Activated CD4-positive, alpha-beta T cell treated with anti-CD3 and anti-CD28 coated beads, Interleukin-2, Interleukin-6, amounts not matched to agents 100 ng/mL and 50 ng/mL, durations not matched to agents 16 hours and 8 hours (primary cell): ENCODE data around the gene FGF16.
"Not testable (repeated sequence)": the region's sequence is repeated elsewhere in the genome, so short reads cannot be mapped to it uniquely, and the experiment has no call there.

Source experiments
- DNase-seq: peaks from one replicate; pipeline ENCODE4 v3.0.0-alpha.2; 2020

FGF16 gene

DNA sequence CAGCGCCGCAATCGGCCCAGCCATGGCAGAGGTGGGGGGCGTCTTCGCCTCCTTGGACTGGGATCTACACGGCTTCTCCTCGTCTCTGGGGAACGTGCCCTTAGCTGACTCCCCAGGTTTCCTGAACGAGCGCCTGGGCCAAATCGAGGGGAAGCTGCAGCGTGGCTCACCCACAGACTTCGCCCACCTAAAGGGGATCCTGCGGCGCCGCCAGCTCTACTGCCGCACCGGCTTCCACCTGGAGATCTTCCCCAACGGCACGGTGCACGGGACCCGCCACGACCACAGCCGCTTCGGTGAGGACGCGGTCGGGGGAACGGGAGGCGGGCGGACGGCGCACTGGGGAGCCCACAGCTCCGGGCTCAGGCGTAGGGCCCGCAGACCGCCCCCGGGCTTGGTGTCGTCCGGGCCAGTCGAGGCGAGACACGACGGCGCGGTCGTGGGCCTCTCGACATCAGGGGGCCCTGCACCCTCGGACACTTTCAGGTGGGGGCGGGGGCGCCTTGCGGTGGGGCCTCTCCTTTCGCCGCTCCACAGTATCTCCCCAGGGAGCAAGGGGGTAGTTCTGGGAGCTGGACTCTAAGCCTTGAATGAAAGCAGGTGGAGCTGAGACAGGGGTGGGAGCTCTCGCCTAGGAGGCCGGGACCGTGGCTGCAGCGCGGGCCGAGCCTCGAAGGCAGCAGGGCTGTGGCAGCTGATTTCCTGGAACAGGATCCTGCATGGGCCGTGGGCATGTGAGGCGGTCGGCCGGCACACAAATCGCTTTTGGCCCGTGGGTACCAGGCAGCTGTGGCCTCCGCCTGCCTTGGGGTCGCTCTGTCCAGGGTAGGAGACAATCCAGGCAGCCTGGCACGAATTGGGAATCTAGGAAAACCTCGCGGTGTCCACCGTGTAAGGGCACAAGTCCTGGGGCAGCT is 722 bp downstream of the FGF16 start:
- DNase-seq = no peak

DNA sequence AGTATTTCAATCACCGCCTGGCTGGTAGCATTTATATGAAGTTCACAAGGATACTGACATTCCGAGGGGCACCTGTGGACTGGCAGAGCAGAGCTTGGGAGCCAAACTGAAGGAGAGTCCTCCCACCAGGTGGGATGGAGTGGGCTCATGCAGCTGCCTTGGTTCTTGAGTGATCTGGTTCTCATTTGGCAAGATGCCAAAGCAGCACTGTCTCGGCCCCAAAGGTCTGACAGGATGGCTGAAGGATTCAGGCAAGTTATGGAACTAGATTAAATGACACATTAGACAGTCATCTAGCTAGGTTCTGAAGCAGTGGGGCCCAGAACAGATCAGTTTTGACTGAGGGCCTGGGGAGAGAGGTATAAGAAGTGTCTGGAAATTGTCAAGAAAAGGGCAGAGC is 3.2 kb downstream of the FGF16 start:
- DNase-seq = no peak

DNA sequence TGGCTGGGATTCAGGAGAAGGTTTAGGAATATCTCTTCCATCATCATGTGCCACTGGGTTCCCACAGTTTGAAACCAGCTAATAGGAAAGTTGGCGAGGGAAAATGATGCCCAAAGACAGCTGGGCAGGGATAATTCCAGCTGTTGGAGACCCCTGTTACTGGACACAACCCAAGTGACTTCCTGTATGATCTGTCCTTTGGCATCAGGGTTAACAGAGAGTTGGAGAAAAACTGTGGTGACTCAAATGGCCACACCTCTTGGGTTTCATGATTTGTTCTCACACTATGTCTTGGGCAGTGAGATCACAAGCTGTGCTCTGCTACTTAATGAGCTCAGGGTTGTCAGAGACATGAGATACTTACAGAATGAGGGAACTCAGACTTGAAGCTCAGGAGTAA is 3.8 kb downstream of the FGF16 start:
- DNase-seq = no peak

DNA sequence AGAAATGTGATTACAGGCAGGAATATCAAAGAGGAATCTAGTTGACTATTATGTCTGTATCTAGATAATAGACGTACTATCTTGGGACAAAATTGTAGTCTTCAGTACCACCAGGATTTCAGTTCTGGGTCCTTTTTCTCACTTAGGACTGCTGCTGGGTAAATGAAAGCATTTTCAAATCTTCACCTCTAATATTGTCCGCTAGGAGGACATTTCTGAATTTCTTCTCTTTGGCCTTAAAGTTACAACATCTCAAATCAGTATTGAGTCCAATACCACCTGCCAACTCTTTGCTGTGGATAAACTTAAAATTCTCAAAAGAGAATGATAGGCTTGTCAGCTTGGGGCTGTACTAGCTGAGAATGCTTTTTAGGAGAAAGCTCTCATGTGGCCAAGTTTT is 6.0 kb downstream of the FGF16 start:
- no peak for DNase-seq

DNA sequence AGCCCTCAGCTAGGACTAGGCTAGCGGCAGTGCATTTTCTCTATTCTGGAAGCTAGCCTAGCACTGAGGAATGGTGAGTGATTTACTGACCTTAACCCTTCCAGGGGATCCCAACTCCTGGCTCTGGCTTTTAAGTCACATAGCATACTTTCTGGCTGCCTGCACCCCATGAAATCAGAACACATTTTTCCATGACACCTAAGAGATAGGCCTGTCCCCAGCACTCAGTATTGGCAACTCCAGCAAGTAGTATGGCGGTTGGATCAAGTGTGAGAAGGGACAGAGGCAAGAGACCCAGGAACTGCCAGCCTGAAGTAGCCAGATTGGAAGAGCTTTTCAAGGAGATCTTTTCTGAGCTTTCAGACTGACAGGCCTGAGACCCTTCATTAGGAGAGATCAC is 8.2 kb downstream of the FGF16 start:
- no peak for DNase-seq

DNA sequence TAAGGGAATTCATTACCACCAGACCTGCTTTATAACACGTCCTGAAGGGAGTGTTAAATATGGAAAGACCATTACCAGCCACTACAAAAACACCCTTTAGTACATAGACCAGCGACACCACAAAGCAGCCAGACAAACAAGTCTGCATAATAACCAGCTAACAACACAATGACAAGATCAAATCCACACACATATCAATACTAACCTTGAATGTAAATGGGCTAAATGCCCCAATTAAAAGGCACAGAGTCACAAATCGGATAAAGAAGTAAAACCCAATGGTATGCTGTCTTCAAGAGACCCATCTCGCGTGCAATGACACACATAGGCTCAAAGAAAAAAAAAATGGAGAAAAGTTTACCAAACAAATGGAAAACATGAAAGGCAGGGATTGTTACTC is 36.9 kb downstream of the FGF16 start:
- DNase-seq = no peak

DNA sequence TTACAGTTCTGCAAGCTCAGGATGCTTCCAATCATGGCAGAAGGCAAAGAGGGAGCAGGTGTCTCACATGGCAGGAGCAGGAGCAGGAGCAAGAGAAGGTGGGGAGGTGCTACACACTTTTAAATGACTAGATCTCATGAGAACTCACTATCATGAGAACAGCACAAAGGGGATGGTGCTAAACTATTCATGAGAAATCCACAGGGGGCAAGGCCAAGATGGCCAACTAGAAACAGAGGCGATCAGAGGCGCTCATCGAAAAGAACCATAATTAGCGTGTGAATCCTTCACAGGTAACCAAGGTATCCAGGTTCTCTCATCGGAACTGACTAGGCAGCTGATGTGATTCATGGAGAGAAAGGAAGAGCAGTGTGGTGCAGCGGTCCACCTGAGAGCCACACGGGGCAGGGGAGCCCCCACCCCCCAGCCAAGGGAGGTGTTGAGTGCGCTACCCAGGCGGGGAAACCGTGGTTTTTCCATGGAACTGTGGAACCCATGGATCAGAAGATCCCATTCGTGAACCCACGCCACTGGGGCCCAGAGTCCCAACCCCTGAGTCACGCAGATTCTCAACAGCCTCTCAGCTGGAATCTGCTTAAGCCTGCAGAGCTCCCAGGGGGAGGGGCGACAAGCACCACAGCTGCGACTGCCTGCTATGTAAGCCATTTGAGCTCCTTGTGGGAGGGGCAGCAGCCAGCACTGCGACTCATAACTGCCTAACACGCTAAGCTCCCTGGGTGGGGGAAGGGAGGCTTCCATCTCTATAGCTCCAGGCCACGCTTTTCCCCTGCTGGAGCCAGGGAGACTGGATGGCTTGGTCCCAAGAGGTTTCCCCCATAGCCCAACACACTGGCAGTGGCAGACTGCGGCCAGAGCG is 46.7 kb downstream of the FGF16 start:
- DNase-seq = no peak

DNA sequence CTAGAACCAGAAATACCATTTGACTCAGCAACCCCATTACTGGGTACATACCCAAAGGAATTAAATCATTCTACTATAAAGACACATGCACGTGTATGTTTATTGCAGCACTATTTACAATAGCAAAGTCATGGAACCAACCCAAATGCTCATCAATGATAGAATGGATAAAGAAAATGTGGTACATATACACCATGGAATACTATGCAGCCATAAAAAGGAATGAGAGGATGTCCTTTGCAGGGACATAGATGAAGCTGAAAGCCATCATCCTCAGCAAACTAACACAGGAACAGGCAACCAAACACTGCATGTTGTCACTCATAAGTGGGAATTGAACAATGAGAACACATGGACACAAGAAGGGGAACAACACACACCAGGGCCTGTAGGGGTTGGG is 53.0 kb downstream of the FGF16 start:
- not testable (repeated sequence) for DNase-seq

DNA sequence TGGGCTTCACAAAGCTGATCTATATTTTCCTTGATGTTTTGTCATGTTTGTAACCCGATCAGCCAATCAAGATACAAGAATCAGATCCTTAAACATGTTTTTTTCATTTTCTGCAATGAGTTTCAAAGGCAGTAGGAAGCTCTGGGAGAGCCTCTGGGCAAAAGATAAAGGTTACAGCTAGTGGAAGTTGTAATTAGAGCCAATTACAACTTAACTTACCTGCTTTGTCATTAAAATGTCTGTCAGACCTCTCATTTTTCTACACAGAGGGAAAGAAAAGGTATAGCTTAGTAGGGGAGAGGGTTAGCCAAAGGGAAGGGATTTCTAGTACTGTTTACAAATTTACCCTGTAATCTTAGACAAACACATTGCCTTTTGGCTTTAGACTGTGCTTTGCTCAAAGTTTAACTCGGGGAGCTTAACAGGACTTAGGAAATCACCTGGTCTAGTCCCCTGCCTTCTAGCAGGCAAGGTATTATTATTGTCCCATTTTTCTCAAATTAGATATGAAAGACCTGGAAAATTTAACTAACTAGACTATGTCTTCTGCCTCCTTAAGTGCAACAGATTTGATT is 55.8 kb downstream of the FGF16 start:
- no peak for DNase-seq

DNA sequence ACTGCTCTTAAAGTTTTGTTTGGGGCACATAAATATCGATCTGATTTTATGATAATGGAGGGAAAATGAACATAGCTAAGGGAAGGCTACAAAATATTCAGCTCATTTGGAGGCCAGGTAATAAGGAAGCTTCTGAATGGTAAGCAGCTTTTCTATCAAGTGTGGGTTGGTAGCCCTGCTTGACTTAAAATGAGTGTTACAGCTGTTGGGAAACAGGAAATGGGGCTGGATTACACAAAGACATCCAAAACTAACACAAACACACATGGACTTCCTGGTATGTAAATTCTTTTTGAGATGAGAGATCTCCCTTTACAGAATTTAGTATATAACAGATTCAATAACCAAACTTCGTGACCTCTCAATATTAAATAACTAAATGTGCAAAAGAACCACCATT is 58.0 kb downstream of the FGF16 start:
- DNase-seq = no peak
